Femur (tissue), 1 donor: ENCODE data around the gene TMEM72.

Experiments used
- DNase-seq: peaks from one replicate; pipeline ENCODE4 v3.0.0-alpha.2; 2017

TMEM72 gene

GRCh38 chr10:44956717-44957706, 45.9 kb downstream of the TMEM72 start:
- no peak for DNase-seq

GRCh38 chr10:44958196-44958897, 47.2 kb downstream of the TMEM72 start:
- DNase-seq: no peak

GRCh38 chr10:44958898-44959246, 47.7 kb downstream of the TMEM72 start:
- no peak for DNase-seq

- peak; percentile 94 for DNase-seq
Measured at GRCh38 chr10:44959247-44960087, 48.3 kb downstream of the TMEM72 start, which contains the start of gene RASSF4. Gene RASSF4 (plus strand): TSS chr10:44959802. CDS start chr10:44970203, 10,401 bp downstream.

GRCh38 chr10:44960088-44960460, 48.9 kb downstream of the TMEM72 start:
- no peak for DNase-seq

- no peak for DNase-seq
Measured at GRCh38 chr10:44960482-44961229, 49.5 kb downstream of the TMEM72 start.

- no peak for DNase-seq
Measured at GRCh38 chr10:44961230-44961571, 50.1 kb downstream of the TMEM72 start.

GRCh38 chr10:44961931-44962750, 51.0 kb downstream of the TMEM72 start:
- peak; percentile 17 for DNase-seq

GRCh38 chr10:44962870-44963738, 52.0 kb downstream of the TMEM72 start:
- peak; percentile 76 for DNase-seq

- peak; percentile 86 for DNase-seq
Measured at GRCh38 chr10:44963772-44964633, 52.9 kb downstream of the TMEM72 start.

GRCh38 chr10:44965104-44965503, 54.0 kb downstream of the TMEM72 start:
- peak; percentile 0 for DNase-seq

- DNase-seq: peak; percentile 35
Measured at GRCh38 chr10:44965651-44966097, 54.5 kb downstream of the TMEM72 start.

- peak; percentile 12 for DNase-seq
Measured at GRCh38 chr10:44966129-44966815, 55.1 kb downstream of the TMEM72 start.

- peak; percentile 19 for DNase-seq
Measured at GRCh38 chr10:44966816-44967509, 55.8 kb downstream of the TMEM72 start.

GRCh38 chr10:44967616-44968015, 56.5 kb downstream of the TMEM72 start:
- peak; percentile 33 for DNase-seq

- peak; percentile 74 for DNase-seq
Measured at GRCh38 chr10:44968091-44968490, 57.0 kb downstream of the TMEM72 start.

- DNase-seq: no peak
Measured at GRCh38 chr10:44968500-44969400, 57.6 kb downstream of the TMEM72 start.
